ENCODE results near the gene STX16.

Gene STX16

GRCh38 chr20:58655328-58656107 is 4.4 kb downstream of the STX16 start:
- DNase-seq = no peak

- DNase-seq = no peak
Observed at GRCh38 chr20:58656831-58657230, 5.7 kb downstream of the STX16 start.

- DNase-seq = no peak
Observed at GRCh38 chr20:58657262-58657661, 6.2 kb downstream of the STX16 start.

GRCh38 chr20:58657986-58658385 is 6.9 kb downstream of the STX16 start:
- DNase-seq = no peak

GRCh38 chr20:58658760-58659159 is 7.7 kb downstream of the STX16 start:
- no peak for DNase-seq

GRCh38 chr20:58659841-58660240 is 8.8 kb downstream of the STX16 start:
- DNase-seq = no peak

GRCh38 chr20:58660855-58661597 is 9.9 kb downstream of the STX16 start:
- no peak for DNase-seq

- no peak for DNase-seq
Observed at GRCh38 chr20:58661598-58662473, 10.8 kb downstream of the STX16 start.

GRCh38 chr20:58664331-58664730 is 13.2 kb downstream of the STX16 start:
- no peak for DNase-seq

GRCh38 chr20:58664883-58665282 is 13.8 kb downstream of the STX16 start:
- DNase-seq = no peak

GRCh38 chr20:58665606-58666005 is 14.5 kb downstream of the STX16 start:
- no peak for DNase-seq

- DNase-seq = no peak
Observed at GRCh38 chr20:58666702-58667101, 15.6 kb downstream of the STX16 start.

- DNase-seq = no peak
Observed at GRCh38 chr20:58667975-58668374, 16.9 kb downstream of the STX16 start.

GRCh38 chr20:58668901-58669286 is 17.8 kb downstream of the STX16 start:
- no peak for DNase-seq

GRCh38 chr20:58669287-58670006 is 18.4 kb downstream of the STX16 start:
- DNase-seq = no peak

- DNase-seq = no peak
Observed at GRCh38 chr20:58670102-58670501, 19.0 kb downstream of the STX16 start.

GRCh38 chr20:58670659-58671058 is 19.6 kb downstream of the STX16 start:
- DNase-seq = no peak

GRCh38 chr20:58673119-58673518 is 22.0 kb downstream of the STX16 start:
- no peak for DNase-seq

- DNase-seq = no peak
Observed at GRCh38 chr20:58675146-58675584, 24.1 kb downstream of the STX16 start.

- no peak for DNase-seq
Observed at GRCh38 chr20:58675641-58676040, 24.6 kb downstream of the STX16 start.

GRCh38 chr20:58676161-58676560 is 25.1 kb downstream of the STX16 start:
- DNase-seq = no peak

- no peak for DNase-seq
Observed at GRCh38 chr20:58677079-58677604, 26.1 kb downstream of the STX16 start.
